T-helper 2 cell treated with Interferon-gamma antibody and Interleukin-4, amounts not matched to agents 5 μg/mL and 100 μg/mL, for 36 hours (primary cell): ENCODE data around the gene MTG2.

Source experiments
- DNase-seq: peaks from one replicate; pipeline ENCODE4 v3.0.0; 2021; ENCODE audit warnings: low spot score
- H3K27ac Mint-ChIP-seq: one replicate; pipeline ENCODE4 v1.8.0; 2021; ENCODE audit warnings: mild to moderate bottlenecking, mixed read lengths
- H3K27me3 Mint-ChIP-seq: one replicate; pipeline ENCODE4 v1.8.0; 2021; ENCODE audit warnings: low read depth, mixed read lengths
- H3K36me3 Mint-ChIP-seq: one replicate; pipeline ENCODE4 v1.8.0; 2021; ENCODE audit warnings: low read depth, mixed read lengths
- H3K4me1 Mint-ChIP-seq: one replicate; pipeline ENCODE4 v1.8.0; 2021; ENCODE audit warnings: low read depth, mixed read lengths
- H3K4me3 Mint-ChIP-seq: one replicate; pipeline ENCODE4 v1.8.0; 2022; ENCODE audit warnings: mild to moderate bottlenecking, moderate library complexity, mixed read lengths
- H3K9me3 Mint-ChIP-seq: one replicate; pipeline ENCODE4 v1.8.0; 2021; ENCODE audit warnings: mixed read lengths

MTG2 gene

DNA sequence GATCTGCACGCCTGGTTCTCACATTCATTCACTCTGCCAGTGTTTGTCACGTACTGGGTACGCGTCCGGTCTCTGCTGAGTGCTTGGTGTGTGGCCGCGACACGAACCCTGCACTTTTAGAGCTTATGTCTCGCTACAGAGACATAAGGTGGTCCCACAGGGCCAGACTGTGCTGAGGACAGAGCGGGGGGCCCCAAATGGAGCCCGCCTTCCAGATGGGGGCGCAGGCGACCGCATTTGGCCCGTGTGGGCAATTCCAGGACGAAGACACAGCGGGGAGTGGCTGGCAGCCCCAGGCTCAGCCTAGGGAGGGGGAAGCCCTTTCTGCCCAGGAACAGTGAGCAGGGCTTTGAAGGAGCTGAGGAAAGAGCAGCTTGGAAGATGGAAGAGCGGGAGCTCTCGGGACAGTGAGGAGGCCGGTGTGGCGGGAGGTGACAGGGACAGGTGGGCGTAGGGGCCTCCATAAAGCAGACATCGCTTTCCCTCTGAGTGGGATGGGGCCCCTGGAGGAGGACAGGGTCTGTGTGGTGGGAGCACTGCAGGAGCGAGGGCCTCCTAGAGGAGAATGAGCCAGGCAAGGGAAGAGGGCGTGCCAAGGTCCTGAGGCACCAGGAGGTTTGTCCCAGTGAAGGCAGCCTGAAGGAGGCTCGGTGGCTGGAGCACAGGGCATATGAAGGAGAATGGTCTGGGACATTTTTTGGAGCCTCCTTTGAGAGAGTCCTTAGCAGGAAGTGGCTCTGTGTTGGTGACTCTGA, 7.8 kb upstream of the MTG2 start:
- peaks cover 11% of the 10 kb centered on the region for H3K36me3 Mint-ChIP-seq
- H3K9me3 Mint-ChIP-seq = no peaks in the 10 kb centered on the region
- no peak for DNase-seq
- H3K4me1 Mint-ChIP-seq = no peaks in the 10 kb centered on the region
- peak overlapping the region; percentile 24 for H3K27ac Mint-ChIP-seq
- no peaks in the 10 kb centered on the region for H3K27me3 Mint-ChIP-seq
- H3K4me3 Mint-ChIP-seq = no peak overlapping the region

DNA sequence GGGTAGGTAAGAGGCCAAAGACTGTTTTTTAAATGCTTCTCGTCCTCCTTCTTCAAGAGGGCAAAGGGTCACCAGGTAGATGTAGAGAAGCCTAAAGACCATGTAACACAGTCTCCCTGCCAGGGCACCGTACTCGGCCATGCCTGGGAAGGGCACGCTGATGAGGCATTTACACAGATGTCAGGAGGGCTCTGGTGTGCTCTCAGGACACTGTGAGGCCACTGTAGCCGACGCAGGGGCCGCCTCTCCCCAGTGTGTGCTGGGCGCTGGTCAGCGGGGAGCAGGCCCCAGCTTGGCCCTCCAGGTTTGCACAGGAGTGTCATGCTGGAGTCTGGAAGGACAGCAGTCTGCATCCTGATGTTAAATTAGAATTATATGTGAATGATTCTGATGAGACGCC, 7.1 kb upstream of the MTG2 start:
- Mint-ChIP-seq H3K27me3 (no peaks in the 10 kb centered on the region), H3K27ac (no peak overlapping the region)

GRCh38 chr20:62176866-62177265, 6.0 kb upstream of the MTG2 start:
- Mint-ChIP-seq H3K4me3 (no peak overlapping the region), H3K4me1 (peaks cover 3% of the 10 kb centered on the region), H3K27me3 (no peaks in the 10 kb centered on the region), H3K27ac (no peak overlapping the region), H3K36me3 (peaks cover 11% of the 10 kb centered on the region), H3K9me3 (no peaks in the 10 kb centered on the region)
- no peak for DNase-seq

More for the DNA sequence above, 7.1 kb upstream of the MTG2 start:
- no peak overlapping the region for H3K4me3 Mint-ChIP-seq
- DNase-seq = no peak
- H3K4me1 Mint-ChIP-seq = no peaks in the 10 kb centered on the region
- H3K9me3 Mint-ChIP-seq = no peaks in the 10 kb centered on the region
- peaks cover 11% of the 10 kb centered on the region for H3K36me3 Mint-ChIP-seq

- Mint-ChIP-seq H3K36me3 (peaks cover 11% of the 10 kb centered on the region), H3K4me1 (peaks cover 5% of the 10 kb centered on the region), H3K9me3 (no peaks in the 10 kb centered on the region), H3K27me3 (no peaks in the 10 kb centered on the region), H3K27ac (no peak overlapping the region), H3K4me3 (no peak overlapping the region)
- no peak for DNase-seq
Observed at GRCh38 chr20:62177307-62177706, 5.5 kb upstream of the MTG2 start.

DNA sequence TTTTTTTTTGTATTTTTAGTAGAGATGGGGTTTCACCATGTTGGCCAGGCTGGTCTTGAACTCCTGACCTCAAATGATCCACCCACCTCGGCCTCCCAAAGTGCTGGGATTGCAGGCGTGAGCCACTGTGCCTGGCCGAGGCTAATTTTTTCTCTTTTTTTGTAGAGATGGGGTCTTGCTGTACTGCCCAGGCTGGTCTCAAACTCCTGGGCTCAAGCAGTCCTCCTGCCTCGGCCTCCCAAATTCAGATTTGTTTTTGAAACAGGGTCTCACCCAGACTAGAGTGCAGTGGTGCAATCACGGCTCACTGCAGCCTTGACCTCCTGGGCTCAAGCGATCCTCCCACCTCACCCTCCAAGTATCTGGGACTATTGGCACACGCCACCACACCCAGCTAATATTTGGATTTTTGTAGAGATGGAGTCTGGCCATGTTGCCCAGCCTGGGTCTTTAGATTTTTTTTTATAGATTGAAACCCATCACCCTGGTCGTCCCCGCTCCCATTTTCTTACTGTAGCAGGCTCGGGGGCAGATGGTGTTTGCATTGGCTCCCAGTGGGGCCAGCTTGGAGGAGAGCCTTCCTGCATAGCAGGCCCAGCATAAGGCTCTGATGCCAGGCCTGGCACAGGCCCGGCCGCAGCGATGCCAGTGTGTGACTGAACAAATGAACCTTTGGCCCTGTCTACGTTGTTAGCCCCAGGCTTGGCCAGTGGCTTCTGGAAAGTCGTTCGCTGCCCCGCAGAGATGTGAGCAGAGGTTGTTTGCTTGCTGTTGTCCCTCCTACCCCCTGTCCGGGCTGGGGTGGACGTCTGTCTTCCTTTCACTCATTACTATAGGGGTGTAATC, 4.3 kb upstream of the MTG2 start:
- H3K36me3 Mint-ChIP-seq = peaks cover 11% of the 10 kb centered on the region
- no peak for DNase-seq
- no peaks in the 10 kb centered on the region for H3K9me3 Mint-ChIP-seq
- H3K27ac Mint-ChIP-seq = no peak overlapping the region
- peaks cover 6% of the 10 kb centered on the region for H3K4me1 Mint-ChIP-seq
- H3K27me3 Mint-ChIP-seq = no peaks in the 10 kb centered on the region
- H3K4me3 Mint-ChIP-seq = no peak overlapping the region

GRCh38 chr20:62179162-62179504, 3.7 kb upstream of the MTG2 start:
- no peak for DNase-seq
- no peaks in the 10 kb centered on the region for H3K27me3 Mint-ChIP-seq
- no peak overlapping the region for H3K27ac Mint-ChIP-seq
- H3K4me3 Mint-ChIP-seq = no peak overlapping the region
- H3K36me3 Mint-ChIP-seq = peaks cover 9% of the 10 kb centered on the region
- H3K9me3 Mint-ChIP-seq = no peaks in the 10 kb centered on the region
- H3K4me1 Mint-ChIP-seq = peaks cover 10% of the 10 kb centered on the region

GRCh38 chr20:62181808-62182207, 1.0 kb upstream of the MTG2 start:
- no peak for DNase-seq
- no peaks in the 10 kb centered on the region for H3K9me3 Mint-ChIP-seq
- peak overlapping the region; percentile 90 for H3K4me3 Mint-ChIP-seq
- peaks cover 16% of the 10 kb centered on the region for H3K4me1 Mint-ChIP-seq
- peak overlapping the region; percentile 96 for H3K27ac Mint-ChIP-seq
- peaks cover 5% of the 10 kb centered on the region for H3K36me3 Mint-ChIP-seq
- H3K27me3 Mint-ChIP-seq = no peaks in the 10 kb centered on the region

DNA sequence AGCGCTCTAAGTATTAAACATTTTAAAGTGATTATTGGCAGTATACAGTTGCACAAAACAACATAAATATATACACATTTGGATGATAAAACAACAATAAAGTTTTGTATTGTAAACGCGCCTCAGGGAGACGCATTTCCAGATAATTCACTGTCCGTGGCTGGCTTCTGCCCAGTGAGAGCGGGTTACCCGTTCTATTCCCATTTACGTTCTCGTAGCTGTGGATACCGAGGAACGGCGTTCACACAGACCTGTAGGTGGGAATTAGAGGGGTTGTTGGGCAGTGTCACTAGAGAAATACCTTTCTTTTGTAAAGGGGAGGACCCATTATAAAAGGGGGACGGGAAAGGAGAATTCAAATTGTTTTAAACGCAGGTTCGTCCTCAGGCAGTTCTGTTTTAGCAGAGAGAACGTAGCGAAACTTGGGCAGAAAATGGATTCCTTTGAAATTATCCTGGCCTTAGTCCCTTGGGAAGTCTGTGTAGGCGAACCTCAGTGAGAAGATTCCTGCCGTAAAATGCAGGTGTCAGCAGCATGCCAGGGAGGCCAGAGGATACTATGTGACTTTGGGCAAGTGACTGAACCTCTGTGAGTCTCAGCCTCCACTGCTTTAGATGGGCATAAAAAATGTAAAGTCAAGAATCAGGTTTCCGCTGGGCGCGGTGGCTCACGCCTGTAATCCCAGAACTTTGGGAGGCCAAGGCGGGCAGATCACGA, 756 bp downstream of the MTG2 start:
- Mint-ChIP-seq H3K4me1 (peaks cover 25% of the 10 kb centered on the region), H3K4me3 (peak overlapping the region; percentile 94), H3K27me3 (no peaks in the 10 kb centered on the region), H3K36me3 (peaks cover 5% of the 10 kb centered on the region), H3K27ac (peak overlapping the region; percentile 88), H3K9me3 (no peaks in the 10 kb centered on the region)
- no peak for DNase-seq

- H3K36me3 Mint-ChIP-seq = peaks cover 1% of the 10 kb centered on the region
- no peak overlapping the region for H3K27ac Mint-ChIP-seq
- H3K4me1 Mint-ChIP-seq = peaks cover 25% of the 10 kb centered on the region
Observed at GRCh38 chr20:62186096-62186426, 3.2 kb downstream of the MTG2 start.

DNA sequence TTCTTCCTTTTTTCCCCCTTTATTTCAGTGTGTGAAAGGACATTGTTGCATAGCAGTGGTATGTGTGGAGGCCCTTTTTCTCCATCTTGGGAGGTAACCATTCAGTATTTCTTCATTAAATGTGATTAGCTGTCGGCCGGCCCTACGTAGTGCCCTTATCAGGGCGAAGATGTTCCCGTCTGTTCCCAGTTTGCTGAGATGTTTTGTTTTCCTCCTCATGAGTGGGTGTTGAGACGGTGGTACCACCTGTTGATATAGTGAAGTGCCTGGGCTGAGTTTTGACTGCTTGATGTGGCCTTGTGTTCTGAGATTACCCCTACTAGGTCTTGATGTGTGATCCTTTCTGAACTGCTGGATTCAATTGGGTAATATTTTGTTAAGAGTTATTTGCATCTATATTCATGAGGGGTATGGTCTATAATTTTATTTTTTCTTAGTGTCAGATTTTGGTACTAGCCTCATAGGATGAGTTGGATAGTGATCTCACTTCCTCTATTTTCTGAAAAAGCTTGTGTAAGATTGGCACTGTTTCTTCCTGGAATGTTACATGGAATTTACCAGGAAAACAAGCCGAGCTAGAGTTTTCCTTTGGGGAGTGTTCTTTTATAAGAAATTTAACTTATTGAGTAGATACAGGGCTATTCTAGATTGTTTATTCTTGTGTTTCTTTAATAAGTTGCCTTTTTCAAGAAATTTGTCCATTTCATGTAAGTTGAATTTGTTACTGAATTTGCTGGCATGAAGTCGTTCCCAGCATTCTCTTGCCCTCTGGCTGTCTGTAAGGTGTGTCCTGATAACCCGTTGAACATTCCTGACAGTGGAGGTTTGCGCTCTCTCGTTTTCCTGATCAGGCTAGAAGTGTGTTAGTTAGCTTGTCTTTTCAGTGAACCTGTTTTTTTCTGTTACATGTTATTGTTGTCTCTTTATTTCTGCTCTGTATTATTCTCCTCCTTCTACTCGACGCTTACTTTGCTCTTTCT, 4.3 kb downstream of the MTG2 start:
- Mint-ChIP-seq H3K27me3 (no peaks in the 10 kb centered on the region), H3K27ac (peak overlapping the region; percentile 35), H3K9me3 (no peaks in the 10 kb centered on the region), H3K4me3 (no peak overlapping the region), H3K4me1 (peaks cover 20% of the 10 kb centered on the region), H3K36me3 (peaks cover 1% of the 10 kb centered on the region)
- DNase-seq = no peak

More at GRCh38 chr20:62186096-62186426, 3.2 kb downstream of the MTG2 start:
- Mint-ChIP-seq H3K27me3 (no peaks in the 10 kb centered on the region), H3K4me3 (no peak overlapping the region), H3K9me3 (no peaks in the 10 kb centered on the region)
- DNase-seq = no peak

DNA sequence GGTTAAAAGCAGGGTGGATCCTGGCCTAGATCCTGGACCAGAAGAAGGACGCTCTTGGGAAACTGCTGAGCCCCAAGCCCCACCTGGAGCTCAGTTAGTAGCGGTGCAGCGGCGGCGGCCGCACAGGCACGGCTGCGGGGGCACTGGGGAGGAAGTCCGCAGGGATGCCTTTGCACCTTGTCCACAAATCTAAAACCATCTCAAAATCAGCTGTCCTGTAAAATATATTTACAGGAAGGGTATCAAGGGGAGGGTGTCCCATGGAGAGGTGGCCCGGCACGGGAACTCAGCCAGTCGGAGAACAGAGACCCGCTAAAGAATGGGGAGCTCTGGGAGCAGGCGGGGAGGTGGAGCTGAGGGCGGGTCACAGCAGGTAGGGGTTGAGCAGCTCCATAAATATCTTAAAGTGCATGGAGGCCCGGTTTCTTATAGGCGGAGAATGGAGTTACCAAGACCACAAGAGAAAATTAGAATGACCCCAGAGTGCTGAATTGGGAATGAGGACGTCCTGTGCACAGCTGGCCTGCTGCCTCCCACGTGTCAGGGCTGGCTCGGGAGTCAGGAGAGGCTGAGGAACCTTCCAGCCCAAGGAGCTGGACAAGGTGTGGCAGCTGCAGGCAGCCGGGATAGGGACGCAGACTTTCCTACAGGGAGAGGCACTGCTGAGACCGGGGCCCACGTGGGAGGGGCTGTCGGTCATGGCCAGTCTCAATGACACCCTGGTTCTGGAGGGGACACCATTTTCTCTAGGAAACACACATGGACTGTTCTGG, 8.0 kb downstream of the MTG2 start:
- H3K36me3 Mint-ChIP-seq = peaks cover 6% of the 10 kb centered on the region
- no peaks in the 10 kb centered on the region for H3K9me3 Mint-ChIP-seq
- H3K4me1 Mint-ChIP-seq = peaks cover 10% of the 10 kb centered on the region
- no peak overlapping the region for H3K27ac Mint-ChIP-seq
- no peak for DNase-seq
- H3K27me3 Mint-ChIP-seq = no peaks in the 10 kb centered on the region
- no peak overlapping the region for H3K4me3 Mint-ChIP-seq

DNA sequence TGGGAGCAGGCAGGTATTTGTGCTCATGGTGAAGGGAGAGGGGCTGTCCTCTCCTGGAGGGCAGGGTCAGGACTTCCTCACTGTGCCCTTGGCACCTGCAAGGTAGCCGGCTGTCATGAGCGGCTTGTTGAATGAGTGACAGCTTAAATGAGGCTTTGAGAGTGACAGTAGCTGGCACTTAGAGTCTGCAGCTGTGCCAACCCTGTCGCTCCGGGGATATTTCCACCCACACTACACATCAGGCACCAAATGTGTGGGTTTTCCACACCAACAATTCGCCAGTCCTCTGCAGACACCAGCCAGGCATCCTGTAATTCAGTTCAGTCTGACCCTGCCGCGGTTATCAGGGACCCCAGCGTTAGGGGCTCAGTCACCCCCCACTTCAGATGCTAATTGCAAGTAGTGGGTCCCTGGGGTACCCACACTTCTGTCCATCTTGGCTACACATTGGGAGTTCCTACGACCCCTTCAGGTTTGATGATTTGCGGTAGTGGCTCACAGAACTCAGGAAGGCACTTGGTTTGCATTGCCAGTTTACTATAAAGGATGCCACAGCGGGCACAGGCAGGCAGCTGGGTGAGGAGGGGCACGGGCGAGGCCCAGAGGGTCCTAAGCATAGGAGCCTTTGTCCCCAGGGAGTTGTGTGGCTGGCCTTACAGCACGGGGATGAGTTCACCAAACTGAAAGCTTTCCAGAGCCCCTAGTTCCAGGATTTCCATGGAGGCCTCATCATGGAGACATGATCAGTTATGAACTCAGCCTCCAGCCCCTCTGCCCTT, 9.1 kb downstream of the MTG2 start:
- Mint-ChIP-seq H3K4me1 (peaks cover 7% of the 10 kb centered on the region), H3K4me3 (no peak overlapping the region), H3K36me3 (peaks cover 6% of the 10 kb centered on the region), H3K27ac (no peak overlapping the region), H3K27me3 (no peaks in the 10 kb centered on the region), H3K9me3 (no peaks in the 10 kb centered on the region)
- no peak for DNase-seq
